Astrocyte of the hippocampus (primary cell): ENCODE data around the gene KCNIP4.
"Not testable (repeated sequence)": the region's sequence is repeated elsewhere in the genome, so short reads cannot be mapped to it uniquely, and the experiment has no call there.

Experiments
- DNase-seq: peaks from one replicate; pipeline ENCODE4 v3.0.0; 2011; ENCODE audit warnings: low read depth, low spot score

Gene KCNIP4

DNA sequence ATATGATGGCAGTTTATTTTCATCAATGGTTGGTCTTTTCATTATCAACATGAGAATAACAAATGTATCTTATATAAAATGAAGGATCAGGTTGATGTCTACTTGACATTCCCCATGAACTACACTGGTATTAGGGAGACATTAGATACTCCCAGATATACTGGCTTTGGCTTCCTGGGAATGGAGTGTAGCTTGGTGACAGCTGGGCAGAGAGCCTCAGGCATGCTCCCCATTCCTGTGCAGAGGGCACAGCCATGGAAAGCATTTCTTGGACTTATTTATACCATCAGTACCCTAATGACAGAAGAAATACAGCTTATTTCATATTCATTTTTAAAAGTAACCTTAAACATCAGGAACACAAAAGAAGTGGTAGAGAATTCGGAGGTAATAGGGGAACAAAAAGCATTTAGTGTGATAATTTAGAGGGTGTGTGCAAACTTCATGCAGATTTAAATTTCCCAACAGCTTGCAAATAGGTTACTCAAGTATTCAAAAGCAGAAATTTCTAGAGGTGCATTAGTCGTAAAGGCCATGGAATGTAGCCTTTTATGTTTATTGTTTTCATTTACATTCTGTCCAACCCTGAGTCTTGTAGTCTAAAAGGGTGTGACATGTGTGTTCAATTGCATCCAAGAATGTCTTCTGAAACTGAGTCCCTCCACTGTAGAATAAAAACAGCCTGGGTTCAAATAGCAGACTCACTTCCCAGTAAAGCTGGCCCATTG, 573.8 kb downstream of the KCNIP4 start:
- DNase-seq: no peak

- no peak for DNase-seq
Observed at GRCh38 chr4:21367567-21367966, 581.0 kb downstream of the KCNIP4 start.

DNA sequence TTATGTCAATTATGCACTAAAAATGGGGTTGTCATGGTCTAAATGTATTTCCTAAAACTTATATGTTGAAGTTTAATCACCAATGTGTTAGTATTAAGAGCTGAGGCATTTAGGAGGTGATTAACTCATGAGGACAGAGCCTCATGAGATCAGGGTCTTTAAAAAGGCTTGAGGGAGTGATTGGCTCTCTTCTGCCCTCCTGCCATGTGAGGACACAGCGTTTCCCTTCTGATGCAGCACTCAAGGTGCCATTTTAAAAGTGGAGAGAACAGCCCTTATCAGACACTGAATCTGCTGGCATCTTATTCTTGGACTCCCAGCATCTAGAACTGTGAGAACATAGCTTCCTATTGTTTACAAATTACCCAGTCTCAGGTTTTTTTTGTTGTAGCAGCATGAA, 581.7 kb downstream of the KCNIP4 start:
- DNase-seq: no peak

DNA sequence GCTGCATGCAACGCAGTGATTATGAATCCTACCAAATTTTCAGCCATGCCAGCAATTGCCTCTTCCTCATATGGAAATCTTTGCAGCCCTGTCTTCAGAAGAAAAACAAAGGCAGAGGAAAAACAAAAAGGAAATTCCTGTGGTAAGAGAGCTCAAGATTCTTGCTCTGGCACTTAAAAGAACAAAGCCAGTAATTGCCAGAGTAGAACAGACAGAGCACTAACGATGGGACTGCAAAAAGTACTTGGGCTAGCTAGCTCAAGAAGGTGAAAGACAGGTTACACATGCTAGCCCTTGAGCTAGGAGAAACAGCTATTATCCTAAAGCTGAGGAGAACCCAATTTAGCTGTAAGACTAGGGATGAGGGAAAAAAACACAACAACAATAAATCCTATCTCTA, 582.3 kb downstream of the KCNIP4 start:
- peak; percentile 51 for DNase-seq

DNA sequence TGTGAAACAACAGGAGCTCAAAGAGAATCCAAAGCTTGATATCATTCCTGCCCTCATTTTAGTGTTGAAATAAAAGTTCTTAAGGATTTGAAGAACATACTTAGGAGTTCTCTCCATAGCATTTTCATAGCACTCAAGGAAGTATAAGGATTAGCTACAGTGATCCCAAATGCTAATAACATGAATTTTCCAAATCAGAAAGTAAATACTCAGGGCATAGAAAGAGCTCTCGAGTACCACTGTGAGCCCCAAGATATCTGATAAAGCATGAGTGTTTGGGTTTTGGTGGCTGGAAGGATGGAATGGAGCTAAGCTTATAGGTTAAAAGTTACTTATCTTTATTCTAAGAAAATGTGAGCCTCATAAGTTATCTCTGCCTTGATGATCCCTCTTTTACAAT, 584.9 kb downstream of the KCNIP4 start:
- no peak for DNase-seq

DNA sequence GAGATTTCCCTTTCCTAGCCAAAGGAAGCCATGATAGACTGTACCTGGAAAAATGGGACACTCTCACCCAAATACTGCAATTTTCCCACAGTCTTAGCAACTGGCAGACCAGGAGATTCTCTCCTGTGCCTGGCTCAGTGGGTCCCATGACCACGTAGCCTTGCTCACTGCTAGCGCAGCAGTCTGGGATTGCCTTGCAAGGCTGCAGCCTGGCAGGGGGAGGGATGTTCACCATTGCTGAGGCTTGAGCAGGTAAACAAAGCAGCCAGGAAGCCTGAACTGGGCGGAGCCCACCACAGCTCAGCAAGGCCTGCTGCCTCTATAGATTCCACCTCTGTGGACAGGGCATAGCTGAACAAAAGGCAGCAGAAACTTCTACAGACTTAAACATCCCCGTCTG, 596.2 kb downstream of the KCNIP4 start:
- not testable (repeated sequence) for DNase-seq

DNA sequence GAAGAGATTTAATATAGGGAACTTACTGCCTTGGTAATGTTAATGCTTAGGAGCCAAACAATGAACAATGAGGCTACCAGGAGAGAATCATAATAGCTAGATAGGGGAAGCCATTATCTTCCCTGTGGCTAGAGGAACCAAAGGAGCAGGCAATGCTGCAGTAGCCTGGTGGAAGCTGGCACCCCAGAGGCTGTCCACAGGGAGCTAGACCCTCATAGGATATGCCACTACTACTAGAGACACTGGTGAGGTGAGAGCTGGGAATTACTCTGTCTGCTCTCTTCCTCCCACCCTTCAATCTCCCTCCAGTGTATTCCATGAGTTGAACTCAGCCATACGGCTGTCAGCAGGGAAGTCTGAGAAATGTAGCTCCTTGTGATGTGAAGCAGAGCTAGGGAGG, 601.4 kb downstream of the KCNIP4 start:
- DNase-seq: no peak

DNA sequence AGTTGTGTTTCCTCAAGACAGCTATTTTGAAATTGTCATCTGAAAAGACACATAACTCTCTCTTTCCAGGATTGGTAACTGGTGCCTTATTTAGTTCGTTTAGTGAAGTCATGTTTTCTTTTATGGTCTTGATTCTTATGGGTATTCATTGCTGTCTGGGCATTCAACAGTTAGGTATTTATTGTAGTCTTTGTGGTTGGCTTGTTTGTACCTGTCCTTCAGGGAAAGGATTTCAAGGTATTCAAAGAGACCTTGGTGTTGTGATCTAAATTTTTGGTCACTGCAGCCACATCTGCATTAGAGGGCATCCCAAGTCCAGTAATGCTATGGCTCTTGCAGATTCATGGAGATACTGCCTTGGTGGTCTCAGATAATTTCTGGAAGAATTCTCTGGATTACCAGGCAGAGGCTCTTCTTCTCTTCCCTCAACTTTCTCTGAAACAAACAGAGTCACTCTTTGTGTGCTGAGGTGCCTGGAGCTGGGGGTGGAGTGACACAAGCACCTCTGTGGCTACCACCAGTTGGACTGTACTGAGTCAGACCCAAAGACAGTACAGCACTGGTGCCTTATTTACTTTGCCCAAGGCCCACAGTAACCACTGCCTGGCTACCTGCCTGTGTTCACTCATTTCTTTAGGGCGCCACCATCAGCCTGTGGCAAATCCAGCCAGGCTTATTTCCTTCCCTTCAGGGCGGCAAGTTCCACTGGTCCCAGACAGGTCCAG, 620.4 kb downstream of the KCNIP4 start:
- DNase-seq: no peak

DNA sequence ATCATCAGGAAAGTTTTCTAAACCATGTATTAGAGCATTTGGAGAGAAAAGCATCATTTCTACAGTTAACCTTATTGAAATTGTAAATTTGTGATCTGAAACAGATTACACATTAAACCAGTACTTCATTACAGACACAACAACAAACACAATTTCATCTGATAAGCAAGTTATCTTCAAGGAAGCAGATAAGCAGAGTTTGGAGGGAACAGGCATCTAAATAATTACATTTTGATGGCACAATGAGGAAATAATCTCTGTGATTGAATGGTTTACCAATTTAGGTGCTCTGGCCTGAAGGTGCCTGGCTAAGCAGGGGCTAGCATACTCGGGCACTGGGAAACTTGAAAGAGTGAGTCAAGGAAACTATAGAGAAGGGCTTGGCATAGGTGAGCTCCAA, 628.5 kb downstream of the KCNIP4 start:
- DNase-seq: no peak

DNA sequence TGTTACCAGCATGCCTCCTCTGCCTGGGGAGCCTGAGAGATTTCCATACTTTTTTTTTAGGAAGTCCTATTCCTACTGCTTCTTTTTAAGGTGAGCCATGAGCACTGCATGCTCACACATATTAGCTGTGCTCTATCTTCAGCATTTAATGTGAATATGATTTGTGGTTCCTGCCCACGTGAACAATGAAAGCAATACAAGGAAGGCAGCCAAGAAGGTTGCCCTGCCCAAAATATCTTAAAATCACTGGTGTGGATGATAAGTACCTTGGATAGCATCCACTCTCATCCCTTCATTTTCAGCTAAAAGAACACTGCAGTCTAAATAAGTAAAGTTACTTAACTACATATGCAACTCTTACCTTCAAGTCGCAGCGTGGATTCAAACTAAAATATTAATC, 640.9 kb downstream of the KCNIP4 start:
- DNase-seq: peak; percentile 50

- DNase-seq: no peak
Observed at GRCh38 chr4:21304540-21304887, 644.1 kb downstream of the KCNIP4 start.

GRCh38 chr4:21290562-21290961, 658.0 kb downstream of the KCNIP4 start:
- DNase-seq: no peak

DNA sequence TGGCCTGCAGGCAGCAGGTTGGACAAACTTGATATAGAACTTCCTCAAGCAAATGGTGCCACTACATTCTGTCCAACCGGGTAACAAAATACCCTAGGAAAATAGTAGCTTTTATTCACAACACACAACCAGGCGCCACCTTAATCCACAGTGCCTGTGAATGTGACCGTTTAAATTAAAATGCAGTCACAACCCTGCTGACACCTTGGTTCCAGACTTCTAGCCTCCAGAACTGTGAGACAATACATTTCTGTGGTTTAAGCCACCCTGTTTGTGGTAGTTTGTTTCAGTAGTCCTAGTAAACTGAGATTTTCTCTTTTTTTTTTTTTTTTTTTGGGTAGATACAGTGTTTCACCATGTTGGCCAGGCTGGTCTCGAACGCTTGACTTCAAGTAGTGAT, 672.5 kb downstream of the KCNIP4 start:
- DNase-seq: no peak

DNA sequence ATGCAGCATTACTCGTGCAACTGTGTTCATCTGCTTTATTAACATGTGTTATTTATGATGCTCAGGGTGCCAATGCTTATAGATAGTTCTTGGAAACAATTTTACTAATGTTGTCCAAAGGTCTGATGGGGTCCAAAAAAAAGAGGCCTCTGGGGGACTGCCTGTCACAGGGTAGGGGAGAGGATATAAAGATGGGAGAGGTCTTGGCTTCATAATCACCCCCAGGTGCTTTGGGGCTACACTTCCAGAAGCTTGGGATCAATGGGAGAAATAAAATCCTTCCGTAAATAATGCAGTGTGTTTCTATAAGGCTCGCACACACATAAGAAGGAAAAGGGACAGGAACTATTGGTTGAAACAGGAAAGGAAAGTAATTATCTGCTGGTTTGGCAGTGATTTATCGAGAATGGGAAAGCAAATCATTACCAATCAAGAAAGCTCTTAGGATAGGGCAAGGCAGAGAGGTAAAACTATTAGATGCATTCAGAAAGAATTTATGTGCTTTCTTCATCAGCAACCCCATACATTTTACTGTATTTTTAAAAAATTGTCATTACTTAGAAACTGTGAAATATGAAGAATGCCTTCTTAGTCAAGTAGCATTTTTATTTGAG, 677.0 kb downstream of the KCNIP4 start:
- DNase-seq: no peak

DNA sequence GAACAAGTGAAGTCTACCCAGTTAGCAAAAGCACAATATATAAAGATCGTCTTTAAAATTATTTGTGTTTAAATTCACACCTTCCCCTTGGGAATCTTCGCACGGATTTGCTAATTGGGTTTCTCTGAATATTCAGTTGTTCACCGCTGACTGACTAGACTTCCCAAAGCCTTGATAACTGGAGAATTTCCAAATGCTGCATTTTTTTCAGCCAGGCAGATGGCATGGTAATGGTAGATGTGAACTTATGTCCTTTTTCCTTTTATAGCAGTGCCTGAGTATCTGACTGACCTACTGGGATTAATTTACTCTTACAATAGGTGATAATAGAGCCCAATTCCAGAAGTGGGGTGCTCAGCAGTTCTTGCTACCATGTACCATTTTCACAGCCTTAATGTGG, 700.2 kb downstream of the KCNIP4 start:
- DNase-seq: no peak

GRCh38 chr4:21242163-21242562, 706.4 kb downstream of the KCNIP4 start:
- no peak for DNase-seq

DNA sequence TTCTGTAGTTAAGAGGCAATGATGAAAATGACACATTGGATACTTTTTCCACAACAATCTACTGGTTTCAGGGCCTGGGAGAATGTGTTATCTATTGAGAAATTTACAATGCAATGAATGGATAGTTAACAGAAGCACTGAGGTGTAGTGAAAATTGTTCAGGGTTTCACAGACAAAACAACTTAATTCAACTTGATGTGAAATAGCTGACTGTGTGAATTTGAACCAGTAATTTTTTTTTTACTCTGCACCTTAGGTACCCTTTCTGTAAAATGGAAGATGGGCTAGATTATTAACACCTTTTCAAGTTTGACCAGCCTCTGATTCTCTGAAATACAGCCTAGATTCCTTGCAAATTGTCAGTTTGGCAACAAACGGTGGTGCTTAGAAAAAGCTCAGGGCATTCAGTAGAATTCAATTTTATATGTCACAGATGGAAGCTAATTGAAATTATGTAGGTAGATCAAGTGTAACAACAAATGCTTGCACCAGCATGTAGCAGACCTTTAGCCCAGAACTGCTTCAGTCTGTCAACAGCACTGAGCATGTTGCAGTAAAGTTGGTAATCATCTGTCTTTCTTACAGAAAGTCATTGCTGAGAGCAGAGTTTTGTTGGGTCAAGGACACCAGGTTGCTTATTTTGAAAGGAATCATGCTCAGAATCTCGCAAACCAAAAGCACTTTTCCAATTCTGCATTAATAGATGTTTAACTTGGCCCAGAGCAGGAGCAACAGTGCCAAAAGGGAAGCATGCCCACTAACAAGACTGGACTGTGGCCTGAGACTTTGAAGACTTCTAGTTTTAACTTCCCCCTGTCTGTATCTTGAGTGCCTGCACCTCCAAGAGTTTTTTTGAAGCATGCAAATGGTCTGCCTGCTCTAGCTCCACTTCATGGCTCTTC, 721.7 kb downstream of the KCNIP4 start:
- DNase-seq: peak; percentile 50

GRCh38 chr4:21211846-21212245, 736.7 kb downstream of the KCNIP4 start:
- no peak for DNase-seq

DNA sequence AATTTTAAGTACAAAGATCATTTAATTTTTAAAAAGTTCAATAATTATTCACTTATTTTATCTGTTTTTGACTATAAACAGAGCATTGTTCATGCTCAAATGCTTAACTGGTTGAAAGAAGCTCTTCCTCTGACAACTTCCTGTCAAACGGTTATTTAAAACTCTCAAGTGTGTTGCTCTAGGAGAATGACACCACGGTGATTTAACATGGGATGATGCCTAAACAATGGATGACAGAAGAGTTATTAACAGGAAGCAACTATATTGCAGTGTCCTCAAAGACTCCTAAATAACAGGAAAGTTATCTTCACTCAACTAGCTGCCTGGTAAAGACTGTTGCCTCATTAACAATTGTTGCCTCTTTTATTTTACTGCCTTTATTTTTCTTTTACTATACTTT, 738.7 kb downstream of the KCNIP4 start:
- no peak for DNase-seq

GRCh38 chr4:21205821-21206531, 742.6 kb downstream of the KCNIP4 start:
- DNase-seq: no peak

GRCh38 chr4:21203416-21203815, 745.2 kb downstream of the KCNIP4 start:
- DNase-seq: no peak
